IgD-negative memory B cell (primary cell): ENCODE measurements around the gene MAMDC4. TPM values are rescaled to one million over a fixed set of nuclear protein-coding genes. Genes with fewer than 3 reads are reported as not detected.
"Not testable (repeated sequence)": the region's sequence is repeated elsewhere in the genome, so short reads cannot be mapped to it uniquely, and the experiment has no call there.

Experiments
- H3K27ac Mint-ChIP-seq, 3 donors: one replicate each; pipeline ENCODE4 v1.8.0; 2020 to 2022; ENCODE audit warnings: mild to moderate bottlenecking in 3 of 3, mixed read lengths in 3 of 3, moderate library complexity in 1 of 3
- H3K27me3 Mint-ChIP-seq: one replicate; pipeline ENCODE4 v1.8.0; 2021; ENCODE audit warnings: mixed read lengths
- H3K36me3 Mint-ChIP-seq: one replicate; pipeline ENCODE4 v1.8.0; 2020; ENCODE audit warnings: mild to moderate bottlenecking, mixed read lengths
- H3K4me1 Mint-ChIP-seq, 3 donors: one replicate each; pipeline ENCODE4 v1.8.0; 2020 to 2022; ENCODE audit warnings: mixed read lengths in 3 of 3, mild to moderate bottlenecking in 1 of 3
- H3K4me3 Mint-ChIP-seq, 4 donors: one replicate each; pipeline ENCODE4 v1.8.0; 2020 to 2022; ENCODE audit warnings: mild to moderate bottlenecking in 4 of 4, mixed read lengths in 4 of 4, moderate library complexity in 3 of 4
- H3K9me3 Mint-ChIP-seq, 3 donors: one replicate each; pipeline ENCODE4 v1.8.0; 2020 to 2021; ENCODE audit warnings: mixed read lengths in 3 of 3, mild to moderate bottlenecking in 1 of 3
- polyA plus RNA-seq: library from polyadenylated mRNA; unstranded; fragments of 300-500 nt; fragmentation: Illumina TruSeq; gene quantifications from one replicate; pipeline ENCODE4 v1.2.3, GENCODE V29; 2021

The MAMDC4 gene
- polyA plus RNA-seq, 1 donor from 2014 or later: 0.11 TPM

GRCh38 chr9:136831002-136831719 is 21.0 kb upstream of the MAMDC4 start:
- no peaks in the 10 kb centered on the region for H3K27me3 Mint-ChIP-seq
- H3K4me3 Mint-ChIP-seq: no peak overlapping the region
- H3K9me3 Mint-ChIP-seq: no peaks in the 10 kb centered on the region
- H3K4me1 Mint-ChIP-seq: no peaks in the 10 kb centered on the region
- H3K27ac Mint-ChIP-seq: no peak overlapping the region
- H3K36me3 Mint-ChIP-seq: no peaks in the 10 kb centered on the region

GRCh38 chr9:136831720-136832104 is 20.4 kb upstream of the MAMDC4 start:
- Mint-ChIP-seq H3K27me3 (no peaks in the 10 kb centered on the region), H3K9me3 (no peaks in the 10 kb centered on the region), H3K4me1 (no peaks in the 10 kb centered on the region), H3K36me3 (no peaks in the 10 kb centered on the region), H3K27ac (no peak overlapping the region), H3K4me3 (no peak overlapping the region)

GRCh38 chr9:136832581-136832980 is 19.6 kb upstream of the MAMDC4 start:
- H3K27ac Mint-ChIP-seq: no peak overlapping the region
- H3K27me3 Mint-ChIP-seq: no peaks in the 10 kb centered on the region
- no peaks in the 10 kb centered on the region for H3K9me3 Mint-ChIP-seq
- H3K4me3 Mint-ChIP-seq: no peak overlapping the region
- H3K36me3 Mint-ChIP-seq: no peaks in the 10 kb centered on the region
- no peaks in the 10 kb centered on the region for H3K4me1 Mint-ChIP-seq

GRCh38 chr9:136833381-136834048 is 18.6 kb upstream of the MAMDC4 start:
- H3K9me3 Mint-ChIP-seq, H3K36me3 Mint-ChIP-seq, H3K27me3 Mint-ChIP-seq, H3K4me3 Mint-ChIP-seq, H3K4me1 Mint-ChIP-seq: not testable (repeated sequence)
- H3K27ac Mint-ChIP-seq: peak overlapping the region in 1 of 3 donors; percentile 39

GRCh38 chr9:136835162-136835931 is 16.8 kb upstream of the MAMDC4 start:
- Mint-ChIP-seq H3K4me1 (no peaks in the 10 kb centered on the region), H3K27ac (no peak overlapping the region), H3K4me3 (no peak overlapping the region), H3K27me3 (no peaks in the 10 kb centered on the region), H3K9me3 (no peaks in the 10 kb centered on the region), H3K36me3 (no peaks in the 10 kb centered on the region)

- no peaks in the 10 kb centered on the region for H3K36me3 Mint-ChIP-seq
- H3K27ac Mint-ChIP-seq: no peak overlapping the region
These were observed 15.9 kb upstream of the MAMDC4 start for GRCh38 chr9:136835932-136836904.

GRCh38 chr9:136837146-136837855 is 14.8 kb upstream of the MAMDC4 start:
- Mint-ChIP-seq H3K36me3 (no peaks in the 10 kb centered on the region), H3K27ac (no peak overlapping the region), H3K4me1 (peaks cover 0 to 3% (median 2%) of the 10 kb centered on the region in 3 donors), H3K27me3 (no peaks in the 10 kb centered on the region), H3K4me3 (no peak overlapping the region), H3K9me3 (no peaks in the 10 kb centered on the region)

More at GRCh38 chr9:136835932-136836904, 15.9 kb upstream of the MAMDC4 start:
- Mint-ChIP-seq H3K9me3 (no peaks in the 10 kb centered on the region), H3K4me1 (no peaks in the 10 kb centered on the region), H3K4me3 (no peak overlapping the region), H3K27me3 (no peaks in the 10 kb centered on the region)

- H3K9me3 Mint-ChIP-seq, H3K4me3 Mint-ChIP-seq, H3K27me3 Mint-ChIP-seq, H3K36me3 Mint-ChIP-seq, H3K27ac Mint-ChIP-seq, H3K4me1 Mint-ChIP-seq: not testable (repeated sequence)
These were observed 14.3 kb upstream of the MAMDC4 start for GRCh38 chr9:136837856-136838277.

GRCh38 chr9:136838314-136839228 is 13.6 kb upstream of the MAMDC4 start:
- H3K36me3 Mint-ChIP-seq: no peaks in the 10 kb centered on the region
- no peaks in the 10 kb centered on the region for H3K9me3 Mint-ChIP-seq
- no peak overlapping the region for H3K27ac Mint-ChIP-seq
- peaks cover 2% of the 10 kb centered on the region for H3K27me3 Mint-ChIP-seq
- H3K4me1 Mint-ChIP-seq: peaks cover 2 to 4% (median 3%) of the 10 kb centered on the region in 3 donors
- peak overlapping the region in 1 of 4 donors; percentile 75 for H3K4me3 Mint-ChIP-seq

GRCh38 chr9:136839229-136840139 is 12.7 kb upstream of the MAMDC4 start:
- peaks cover 4% of the 10 kb centered on the region for H3K27me3 Mint-ChIP-seq
- no peaks in the 10 kb centered on the region for H3K36me3 Mint-ChIP-seq
- peak overlapping the region in 1 of 4 donors; percentile 35 for H3K4me3 Mint-ChIP-seq
- H3K27ac Mint-ChIP-seq: peak overlapping the region in 2 of 3 donors; percentile 25 to 68
- H3K9me3 Mint-ChIP-seq: no peaks in the 10 kb centered on the region
- H3K4me1 Mint-ChIP-seq: peaks cover 3 to 5% (median 4%) of the 10 kb centered on the region in 3 donors

- Mint-ChIP-seq H3K36me3 (no peaks in the 10 kb centered on the region), H3K4me1 (peaks cover 3 to 5% (median 4%) of the 10 kb centered on the region in 3 donors), H3K27me3 (peaks cover 4% of the 10 kb centered on the region), H3K4me3 (peak overlapping the region in 2 of 4 donors; percentile 35 to 83), H3K9me3 (no peaks in the 10 kb centered on the region), H3K27ac (peak overlapping the region in 1 of 3 donors; percentile 68)
These were observed 11.8 kb upstream of the MAMDC4 start for GRCh38 chr9:136840140-136840876.
